GM19328 (cell line): Measurements from ENCODE around the gene SHISA5.
A peak's percentile ranks its signal among the peaks of the same experiment; 100 is the strongest.
"Not testable (repeated sequence)": the region's sequence is repeated elsewhere in the genome, so short reads cannot be mapped to it uniquely, and the experiment has no call there.

Source experiments
- ATAC-seq: cut with Tn5 transposase; IDR thresholded peaks from one replicate; pipeline ENCODE4 v1.9.1; 2021; ENCODE audit warnings: mild to moderate bottlenecking, moderate library complexity; ENCODE audit not compliant: unreplicated experiment

SHISA5 gene

DNA sequence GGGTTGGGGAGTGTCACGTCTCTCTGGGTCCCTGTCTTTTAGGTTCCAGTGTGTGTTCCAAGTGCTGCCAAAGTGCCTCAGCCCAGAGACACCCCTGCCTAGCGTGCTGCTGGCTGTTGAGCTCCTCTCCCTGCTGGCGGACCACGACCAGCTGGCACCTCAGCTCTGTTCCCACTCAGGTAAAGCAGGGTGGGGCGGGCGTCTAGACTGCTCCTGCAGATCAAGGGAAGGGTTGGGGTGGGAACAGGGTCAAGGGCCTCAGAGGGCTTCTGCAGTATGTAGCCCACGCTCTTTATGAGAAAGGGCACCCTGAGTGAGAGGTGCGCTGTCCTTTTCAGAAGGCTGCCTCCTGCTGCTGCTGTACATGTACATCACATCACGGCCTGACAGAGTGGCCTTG is 40.3 kb downstream of the SHISA5 start:
- no peak for ATAC-seq

DNA sequence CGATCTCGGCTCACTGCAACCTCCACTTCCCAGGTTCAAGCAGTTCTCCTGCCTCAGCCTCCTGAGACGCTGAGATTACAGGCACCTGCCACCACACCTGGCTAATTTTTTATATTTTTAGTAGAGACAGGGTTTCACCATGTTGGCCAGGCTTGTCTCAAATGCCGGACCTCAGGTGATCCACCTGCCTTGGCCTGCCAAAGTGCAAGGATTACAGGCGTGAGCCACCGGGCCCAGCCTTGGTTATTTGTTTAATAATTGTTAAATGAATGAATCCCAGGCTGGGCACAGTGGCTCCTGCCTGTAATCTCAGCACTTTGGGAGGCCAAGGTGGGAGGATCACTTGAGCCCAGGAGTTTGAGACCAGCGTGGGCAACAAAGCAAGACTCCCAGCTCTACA is 42.2 kb downstream of the SHISA5 start:
- ATAC-seq: not testable (repeated sequence)

- no peak for ATAC-seq
Observed at GRCh38 chr3:48460517-48460902, 43.5 kb downstream of the SHISA5 start.

DNA sequence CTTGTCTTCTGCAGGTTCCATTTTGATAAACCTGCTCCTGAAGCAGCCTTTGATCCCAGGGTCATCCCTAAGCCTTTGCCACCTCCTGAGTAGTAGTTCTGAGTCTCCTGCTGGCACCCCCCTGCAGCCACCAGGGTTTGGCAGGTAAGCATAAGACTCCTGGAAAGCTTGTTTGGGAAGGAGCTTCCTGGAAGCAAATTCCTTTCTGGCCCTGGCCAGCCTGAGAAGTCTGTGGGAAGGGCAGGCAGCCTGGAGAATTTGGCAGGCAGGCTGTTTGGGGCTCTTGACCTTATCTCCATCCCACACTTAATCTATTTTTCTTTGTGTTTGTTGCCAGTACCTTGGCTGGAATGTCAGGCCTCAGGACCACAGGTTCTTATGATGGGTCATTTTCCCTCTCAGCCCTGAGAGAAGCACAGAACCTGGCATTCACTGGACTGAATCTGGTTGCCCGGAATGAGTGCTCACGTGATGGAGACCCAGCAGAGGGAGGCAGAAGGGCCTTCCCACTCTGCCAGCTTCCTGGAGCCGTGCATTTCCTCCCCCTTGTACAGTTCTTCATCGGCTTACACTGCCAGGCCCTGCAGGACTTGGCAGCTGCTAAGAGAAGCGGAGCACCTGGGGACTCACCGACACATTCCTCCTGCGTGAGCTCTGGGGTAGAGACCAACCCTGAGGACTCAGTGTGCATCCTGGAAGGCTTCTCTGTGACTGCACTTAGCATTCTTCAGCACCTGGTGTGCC is 44.0 kb downstream of the SHISA5 start:
- ATAC-seq: no peak

DNA sequence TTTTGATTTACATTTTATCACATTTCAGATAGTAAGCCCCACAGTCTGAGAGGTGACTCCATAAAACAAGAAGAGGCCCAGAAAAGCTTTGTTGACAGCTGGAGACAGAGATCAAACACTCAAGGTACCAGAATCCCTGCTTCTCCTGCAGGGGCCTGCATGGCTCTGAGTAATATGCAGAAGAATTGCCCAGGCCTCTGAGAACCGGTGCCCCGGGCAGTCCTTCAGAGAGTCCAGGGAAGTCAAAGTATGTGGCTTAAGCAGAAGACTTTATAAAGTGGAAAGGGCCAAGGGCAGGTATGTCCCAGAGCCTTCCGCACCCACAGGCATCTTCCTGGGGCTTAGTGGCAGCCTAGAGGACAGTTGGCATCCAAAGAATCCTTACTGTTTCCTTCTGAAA is 44.6 kb downstream of the SHISA5 start:
- no peak for ATAC-seq

- no peak for ATAC-seq
Observed at GRCh38 chr3:48456456-48456855, 47.5 kb downstream of the SHISA5 start.

- ATAC-seq: no peak
Observed at GRCh38 chr3:48451270-48451669, 52.7 kb downstream of the SHISA5 start.

DNA sequence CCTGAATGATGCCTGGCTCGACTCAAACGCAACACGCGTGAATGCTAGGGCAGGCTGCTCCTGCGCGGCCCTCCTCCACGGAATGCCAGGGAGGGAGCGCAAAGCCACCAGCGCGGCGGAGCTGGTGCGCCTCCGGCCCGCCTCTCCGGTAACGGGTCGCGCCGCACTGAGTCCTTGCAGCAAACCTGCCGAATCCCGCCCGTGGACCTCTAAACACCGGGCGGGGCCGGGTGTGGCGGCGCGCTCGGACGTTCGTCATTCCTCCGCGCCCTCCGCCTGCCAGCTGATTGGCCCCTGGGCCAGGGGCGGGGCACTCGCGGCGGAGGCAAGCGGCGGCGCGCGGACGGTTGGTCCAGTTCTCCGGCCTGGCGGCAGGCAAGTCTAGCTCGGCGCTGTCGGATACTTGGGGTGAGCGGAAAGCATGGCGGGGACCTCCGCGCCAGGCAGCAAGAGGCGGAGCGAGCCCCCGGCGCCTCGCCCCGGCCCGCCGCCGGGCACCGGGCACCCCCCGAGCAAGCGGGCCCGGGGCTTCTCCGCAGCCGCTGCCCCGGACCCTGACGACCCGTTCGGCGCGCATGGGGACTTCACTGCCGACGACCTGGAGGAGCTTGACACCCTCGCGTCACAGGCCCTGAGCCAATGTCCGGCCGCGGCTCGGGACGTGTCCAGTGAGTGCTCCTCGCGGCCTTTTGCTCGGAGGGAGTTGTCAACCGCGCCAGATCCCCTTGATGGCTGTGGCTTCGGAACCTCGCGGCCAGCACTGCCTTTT is 57.4 kb downstream of the SHISA5 start, which contains the start of gene ATRIP:
ATRIP (plus strand) TSS at position 313 of the 769 bp plus-strand sequence; CDS start at position 422, 109 bp downstream.
- peak; percentile 88 for ATAC-seq

DNA sequence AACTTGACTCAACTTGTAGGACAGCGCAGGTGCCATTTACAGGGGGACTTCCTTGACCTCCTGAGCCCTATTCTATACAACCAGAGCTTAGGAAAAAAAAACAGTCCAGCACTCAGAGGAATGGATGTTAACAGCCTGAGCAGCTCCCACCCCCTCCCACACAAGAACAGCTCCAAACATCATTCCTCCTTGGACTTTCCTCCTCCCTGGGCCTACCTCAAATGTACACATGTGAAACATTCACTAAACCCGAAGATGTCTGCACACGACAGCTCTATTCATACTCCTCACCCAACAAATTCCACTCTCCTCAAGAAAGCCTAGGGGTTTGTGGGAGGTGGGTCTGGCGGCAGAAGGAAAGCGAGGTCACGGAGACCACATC is 57.9 kb downstream of the SHISA5 start:
- ATAC-seq: no peak

DNA sequence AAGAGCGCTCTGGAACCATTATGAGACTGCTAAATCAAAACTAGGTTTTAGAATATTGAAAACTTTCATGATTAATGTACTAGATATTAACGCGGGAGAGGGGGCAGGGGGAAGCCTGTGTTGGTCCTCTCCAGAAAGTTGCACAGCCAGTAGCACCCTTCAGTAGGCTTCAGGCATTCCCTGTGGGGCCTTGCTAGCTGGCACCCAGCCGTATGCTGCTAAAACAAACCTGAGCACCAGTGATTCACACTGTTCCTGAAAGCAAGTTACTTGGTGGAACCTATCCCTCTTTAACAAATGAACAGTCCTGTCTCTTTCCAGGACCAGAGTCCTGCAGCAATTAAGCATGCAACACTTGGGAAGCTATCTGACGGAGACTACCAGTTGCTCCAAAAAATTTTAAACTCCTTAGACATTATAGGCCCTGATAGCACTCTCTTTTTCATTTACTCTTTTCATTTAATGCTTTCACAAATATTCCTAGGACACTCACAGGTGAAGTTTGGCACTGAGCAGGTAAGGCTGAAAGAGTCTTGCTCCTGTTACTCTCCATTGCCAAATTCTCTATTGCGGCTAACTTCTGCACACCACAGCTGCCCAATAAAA is 58.6 kb downstream of the SHISA5 start:
- ATAC-seq: no peak

DNA sequence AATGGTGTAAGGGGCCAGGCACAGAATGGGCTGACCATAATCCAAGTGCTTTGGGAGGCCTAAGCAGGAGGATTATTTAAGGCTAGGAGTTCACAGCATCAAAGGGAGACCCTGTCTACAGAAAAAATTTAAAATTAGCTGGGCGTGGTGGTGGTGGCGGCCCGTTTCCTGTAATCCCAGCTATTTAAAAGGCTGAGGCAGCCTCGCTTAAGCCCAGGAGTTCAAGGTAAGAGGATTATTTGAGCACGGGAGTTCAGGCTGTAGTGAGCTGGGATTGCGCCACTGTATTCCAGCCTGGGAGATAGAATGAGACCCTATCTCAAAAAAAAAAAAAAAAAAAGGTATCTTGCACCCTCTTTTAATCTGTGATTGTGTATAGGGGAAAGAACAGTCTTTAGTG is 62.0 kb downstream of the SHISA5 start:
- ATAC-seq: no peak

GRCh38 chr3:48440590-48440958 is 63.4 kb downstream of the SHISA5 start:
- no peak for ATAC-seq

GRCh38 chr3:48439820-48440589 is 64.0 kb downstream of the SHISA5 start, which contains the start of the genes CCDC51 and TMA7:
TSS of gene CCDC51 (minus strand) at chr3:48440119. CDS start at chr3:48435128, 4,991 bp downstream.
TSS of gene TMA7 (plus strand) at chr3:48440257. CDS start at chr3:48440297, 40 bp downstream.
- ATAC-seq: peak; percentile 90

- ATAC-seq: no peak
Observed at GRCh38 chr3:48437812-48438211, 66.2 kb downstream of the SHISA5 start.

- no peak for ATAC-seq
Observed at GRCh38 chr3:48436855-48437254, 67.1 kb downstream of the SHISA5 start.

DNA sequence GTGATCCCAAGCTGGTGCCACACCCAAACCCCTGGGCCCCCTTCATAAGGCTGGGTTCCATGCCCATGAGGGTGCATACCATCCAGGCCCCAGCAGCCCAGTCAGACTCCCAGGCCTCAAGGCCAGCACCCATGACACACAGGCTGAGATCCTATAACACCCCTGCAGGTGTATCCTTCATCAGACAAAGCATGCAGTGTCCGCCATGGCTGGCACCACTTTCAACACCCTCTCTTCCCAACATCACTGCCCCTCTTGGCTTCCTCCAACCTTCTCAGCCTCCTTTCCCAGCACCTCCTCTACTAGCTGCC is 67.5 kb downstream of the SHISA5 start:
- ATAC-seq: no peak

DNA sequence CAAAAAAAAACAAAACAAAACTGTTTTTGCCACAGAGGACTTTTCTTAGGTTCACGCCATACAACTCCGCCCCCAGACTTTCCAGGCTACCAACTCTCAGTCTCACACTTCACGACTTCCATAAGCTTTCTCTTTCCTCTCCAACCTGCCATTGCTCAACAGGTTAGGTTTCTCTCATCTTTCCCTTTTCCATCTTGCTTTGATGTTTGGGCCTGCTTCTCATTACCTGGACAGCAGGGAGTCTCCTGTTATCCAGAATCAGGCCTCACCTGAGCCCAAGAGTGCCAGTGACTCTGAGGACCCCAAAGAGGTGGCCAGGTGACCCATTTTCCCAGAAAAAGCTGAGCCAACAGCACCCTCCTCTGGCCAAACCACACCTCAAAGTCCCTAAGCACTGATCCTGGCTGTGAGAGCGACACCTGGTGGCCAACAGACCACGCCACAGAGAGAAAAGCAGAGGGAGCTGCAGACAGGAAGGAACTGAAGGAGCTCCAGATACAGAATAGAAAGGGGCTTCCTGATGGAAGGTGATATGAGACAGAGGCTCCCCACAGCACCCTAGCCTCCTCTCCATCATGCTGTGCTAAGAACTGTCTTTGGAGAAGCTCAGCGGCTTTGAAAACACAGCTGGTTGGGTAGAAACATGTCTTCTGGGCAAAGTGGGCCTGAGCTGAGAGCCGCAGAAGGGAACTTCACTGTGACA is 68.0 kb downstream of the SHISA5 start:
- no peak for ATAC-seq

DNA sequence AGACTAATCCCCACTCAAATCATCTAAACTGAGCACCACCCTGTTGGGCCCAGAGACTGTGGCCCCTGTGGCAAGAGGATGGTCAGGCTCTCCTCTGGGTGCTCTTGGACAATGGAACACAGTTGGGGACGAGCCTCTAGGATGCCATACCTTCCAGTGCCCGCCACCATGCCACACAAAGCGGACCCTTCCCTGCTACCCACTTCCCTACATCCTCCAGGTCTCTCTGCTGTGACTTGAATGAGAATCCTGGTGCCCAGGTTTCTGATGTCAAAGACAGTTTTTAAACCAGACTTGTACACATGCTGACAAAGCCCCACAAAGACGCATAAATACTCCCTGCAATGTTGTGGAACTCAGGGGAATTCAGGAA is 68.8 kb downstream of the SHISA5 start:
- ATAC-seq: no peak

DNA sequence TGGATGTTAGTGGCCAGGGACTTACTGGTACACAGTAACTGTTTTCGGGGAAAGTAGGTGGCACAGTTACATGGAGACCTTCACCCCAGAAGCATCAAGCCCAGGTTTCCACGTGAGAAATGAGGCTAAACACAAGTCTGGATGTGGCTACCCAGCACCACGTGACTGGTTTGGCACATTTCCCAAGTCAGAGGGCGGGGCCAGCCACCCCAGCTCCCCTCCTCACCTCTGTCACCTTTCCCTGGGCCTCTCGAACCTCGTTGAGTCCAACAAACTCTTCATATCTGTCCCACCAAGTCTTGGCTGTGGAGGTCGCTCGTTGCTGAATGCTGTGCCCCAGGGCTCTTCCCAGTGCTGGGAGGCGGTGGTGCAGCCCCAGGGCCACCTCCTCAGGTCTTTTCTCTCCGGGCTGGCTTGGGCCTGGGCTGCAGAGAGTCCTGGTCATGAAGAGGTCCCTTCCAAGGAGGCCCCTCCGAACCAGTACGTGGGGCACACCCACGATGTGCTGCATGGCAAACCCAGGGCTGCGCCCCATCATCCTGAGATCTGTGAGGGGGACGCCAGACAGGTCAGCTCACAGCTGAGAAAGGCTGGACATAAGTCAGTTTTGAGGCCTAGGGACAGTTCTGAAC is 69.3 kb downstream of the SHISA5 start:
- no peak for ATAC-seq

DNA sequence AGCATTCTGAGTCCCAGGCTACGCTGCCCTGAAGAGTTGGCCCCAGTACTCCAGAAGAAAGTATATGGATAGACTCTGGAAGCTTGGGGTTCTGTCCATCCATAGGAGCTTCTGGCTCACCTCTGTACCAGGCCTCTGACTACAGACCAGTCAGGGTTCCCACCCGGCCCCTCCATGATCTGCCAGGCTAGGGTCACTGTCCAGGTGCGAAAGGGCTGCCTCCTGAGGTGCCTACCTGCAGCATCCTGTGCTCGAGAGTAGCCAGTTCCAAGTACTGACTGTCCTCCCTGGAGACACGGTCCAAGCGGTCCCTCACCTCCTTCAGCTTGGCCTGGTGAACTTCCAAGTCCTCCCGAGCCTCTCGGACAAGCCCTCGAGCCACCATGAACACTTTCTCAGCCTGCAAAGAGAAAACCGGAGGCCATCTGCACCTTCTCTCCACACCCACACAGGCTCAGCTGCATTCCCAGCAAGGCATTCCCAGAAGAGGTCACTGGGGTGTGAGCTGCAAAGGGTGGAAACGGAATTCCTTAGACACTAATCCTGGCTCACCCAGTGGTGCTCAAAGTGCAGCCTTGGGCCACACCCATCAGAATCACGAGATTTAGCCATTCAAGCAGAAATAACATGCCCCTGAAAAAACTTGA is 70.4 kb downstream of the SHISA5 start:
- ATAC-seq: no peak
